CD4-positive, alpha-beta memory T cell (primary cell): ENCODE measurements around the gene PLEKHH2. TPM values are rescaled to one million over a fixed set of nuclear protein-coding genes. Genes with fewer than 3 reads are reported as not detected.
A peak's percentile ranks its signal among the peaks of the same experiment; 100 is the strongest.

ENCODE experiments used
- CTCF ChIA-PET: fragments of 350-600 bp; sonication (Branson Sonifier 250); formaldehyde crosslinking; loops from one replicate; lab custom pipeline; 2021; ENCODE audit warnings: inconsistent platforms; ENCODE audit not compliant: partially characterized antibody; lab: Charles Lee
- POLR2A ChIA-PET: fragments of 350-600 bp; sonication (Branson Sonifier 250); formaldehyde crosslinking; loops from one replicate; lab custom pipeline; 2021; ENCODE audit not compliant: partially characterized antibody; lab: Charles Lee
- DNase-seq, 5 donors: peaks; one replicate each; pipeline versions ENCODE4 v3.0.0 to v3.0.0-alpha.2; 2020 to 2022; ENCODE audit warnings: mixed read lengths in 1 of 5
- H3K27ac ChIP-seq: one replicate; pipeline ENCODE4 v1.7.0; 2013; ENCODE audit warnings: low read depth, low read length
- H3K27me3 ChIP-seq: 2 replicates; pipeline ENCODE4 v1.7.0; 2013; ENCODE audit warnings: mild to moderate bottlenecking, low read length, moderate library complexity; ENCODE audit not compliant: insufficient read depth
- H3K36me3 ChIP-seq: 2 replicates; pipeline ENCODE4 v1.7.0; 2013; ENCODE audit warnings: mild to moderate bottlenecking, low read length, moderate library complexity; ENCODE audit not compliant: insufficient read depth
- H3K4me1 ChIP-seq: 2 replicates; pipeline ENCODE4 v1.7.0; 2013; ENCODE audit warnings: mild to moderate bottlenecking, low read length, moderate library complexity; ENCODE audit not compliant: insufficient read depth
- H3K4me3 ChIP-seq, 2 donors: one replicate each; pipeline ENCODE4 v1.7.0; 2013; ENCODE audit warnings: low read length in 2 of 2, mild to moderate bottlenecking in 1 of 2
- H3K9me3 ChIP-seq, 2 donors: one replicate each; pipeline ENCODE4 v1.7.0; 2013; ENCODE audit warnings: low read length in 2 of 2, control low read depth in 1 of 2; ENCODE audit not compliant: control insufficient read depth in 1 of 2
- H3K27ac Mint-ChIP-seq, 7 donors: one replicate each; pipeline ENCODE4 v1.8.0; 2020 to 2021; ENCODE audit warnings: mixed read lengths in 7 of 7, mild to moderate bottlenecking in 6 of 7, inconsistent platforms in 3 of 7, moderate library complexity in 3 of 7
- H3K27me3 Mint-ChIP-seq, 2 donors: one replicate each; pipeline ENCODE4 v1.8.0; 2020 to 2021; ENCODE audit warnings: mixed read lengths in 2 of 2
- H3K36me3 Mint-ChIP-seq, 2 donors: one replicate each; pipeline ENCODE4 v1.8.0; 2020 to 2021; ENCODE audit warnings: mixed read lengths in 2 of 2, inconsistent platforms in 1 of 2, mild to moderate bottlenecking in 1 of 2
- H3K4me1 Mint-ChIP-seq, 4 donors: one replicate each; pipeline ENCODE4 v1.8.0; 2020 to 2021; ENCODE audit warnings: mixed read lengths in 4 of 4, mild to moderate bottlenecking in 1 of 4
- H3K4me3 Mint-ChIP-seq, 8 donors: one replicate each; pipeline ENCODE4 v1.8.0; 2020 to 2021; ENCODE audit warnings: mixed read lengths in 8 of 8, mild to moderate bottlenecking in 7 of 8, moderate library complexity in 6 of 8, inconsistent platforms in 3 of 8
- H3K9me3 Mint-ChIP-seq, 8 donors: one replicate each; pipeline ENCODE4 v1.8.0; 2020 to 2021; ENCODE audit warnings: mixed read lengths in 8 of 8, mild to moderate bottlenecking in 5 of 8, inconsistent platforms in 3 of 8, moderate library complexity in 1 of 8
- intact Hi-C: fragments of 100-400 bp; cut with micrococcal nuclease; formaldehyde crosslinking; loops from one replicate; pipeline ENCODE4 v1.15.1; 2023
- polyA plus RNA-seq, 2 donors: library from polyadenylated mRNA; unstranded; fragments of 300-500 nt; fragmentation: Illumina TruSeq; gene quantifications; one replicate each; pipeline ENCODE4 v1.2.3, GENCODE V29; 2021
- total RNA-seq, 2 experiments: library from RNA; stranded (reverse); gene quantifications; one replicate each; pipeline ENCODE4 v1.2.3, GENCODE V29; 2021

Gene PLEKHH2
- total and polyA plus RNA-seq, 4 experiments from 2014 or later: 1.2 TPM; not detected in 2

GRCh38 chr2:43762286-43762685 is 125.2 kb downstream of the PLEKHH2 start:
- POLR2A ChIA-PET: no interaction called here
- DNase-seq: no peak

DNA sequence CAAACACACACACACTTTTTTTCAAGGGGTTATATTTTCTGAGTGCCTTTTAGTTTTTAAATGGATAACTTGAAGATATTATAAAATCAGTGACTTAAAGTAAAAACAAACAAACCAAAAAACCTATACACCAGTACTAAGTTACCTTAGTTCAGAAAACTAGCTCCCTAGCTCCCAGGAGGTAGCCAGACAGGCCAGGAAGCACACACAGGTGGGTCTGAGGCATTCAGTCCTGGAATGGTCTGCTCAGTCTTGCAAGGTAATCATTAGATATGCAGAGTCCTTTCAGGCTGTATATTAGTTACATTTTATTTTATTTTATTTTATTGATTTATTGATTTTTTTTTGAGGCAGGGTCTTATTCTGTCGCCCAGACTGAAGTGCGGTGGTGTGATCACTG is 126.0 kb downstream of the PLEKHH2 start:
- Mint-ChIP-seq H3K4me1 (no peaks in the 10 kb centered on the region), H3K36me3 (peaks cover 0 to 3% of the 10 kb centered on the region in 2 donors), H3K4me3 (no peak overlapping the region), H3K27ac (no peak overlapping the region), H3K9me3 (peaks cover 0 to 4% (median 0%) of the 10 kb centered on the region in 8 donors), H3K27me3 (peaks cover 0 to 5% of the 10 kb centered on the region in 2 donors)
- no peaks in the 10 kb centered on the region for H3K27me3 ChIP-seq
- DNase-seq: no peak
- H3K27ac ChIP-seq: no peak overlapping the region
- intact Hi-C loops: no loop called here
- POLR2A ChIA-PET: no interaction called here
- no peaks in the 10 kb centered on the region for H3K36me3 ChIP-seq
- H3K4me3 ChIP-seq: no peak overlapping the region
- CTCF ChIA-PET: no interaction called here
- no peaks in the 10 kb centered on the region for H3K9me3 ChIP-seq
- H3K4me1 ChIP-seq: no peaks in the 10 kb centered on the region

More at GRCh38 chr2:43762286-43762685, 125.2 kb downstream of the PLEKHH2 start:
- CTCF ChIA-PET: no interaction called here
- H3K27me3 ChIP-seq: no peaks in the 10 kb centered on the region
- H3K4me1 Mint-ChIP-seq: no peaks in the 10 kb centered on the region
- peaks cover 0 to 3% of the 10 kb centered on the region in 2 donors for H3K36me3 Mint-ChIP-seq
- no peak overlapping the region for H3K27ac Mint-ChIP-seq
- intact Hi-C loops: no loop called here
- peaks cover 0 to 5% of the 10 kb centered on the region in 2 donors for H3K27me3 Mint-ChIP-seq
- H3K9me3 Mint-ChIP-seq: peaks cover 0 to 3% (median 0%) of the 10 kb centered on the region in 8 donors
- no peak overlapping the region for H3K4me3 Mint-ChIP-seq
- H3K36me3 ChIP-seq: no peaks in the 10 kb centered on the region
- no peaks in the 10 kb centered on the region for H3K9me3 ChIP-seq
- H3K4me3 ChIP-seq: no peak overlapping the region
- H3K27ac ChIP-seq: no peak overlapping the region
- H3K4me1 ChIP-seq: no peaks in the 10 kb centered on the region

DNA sequence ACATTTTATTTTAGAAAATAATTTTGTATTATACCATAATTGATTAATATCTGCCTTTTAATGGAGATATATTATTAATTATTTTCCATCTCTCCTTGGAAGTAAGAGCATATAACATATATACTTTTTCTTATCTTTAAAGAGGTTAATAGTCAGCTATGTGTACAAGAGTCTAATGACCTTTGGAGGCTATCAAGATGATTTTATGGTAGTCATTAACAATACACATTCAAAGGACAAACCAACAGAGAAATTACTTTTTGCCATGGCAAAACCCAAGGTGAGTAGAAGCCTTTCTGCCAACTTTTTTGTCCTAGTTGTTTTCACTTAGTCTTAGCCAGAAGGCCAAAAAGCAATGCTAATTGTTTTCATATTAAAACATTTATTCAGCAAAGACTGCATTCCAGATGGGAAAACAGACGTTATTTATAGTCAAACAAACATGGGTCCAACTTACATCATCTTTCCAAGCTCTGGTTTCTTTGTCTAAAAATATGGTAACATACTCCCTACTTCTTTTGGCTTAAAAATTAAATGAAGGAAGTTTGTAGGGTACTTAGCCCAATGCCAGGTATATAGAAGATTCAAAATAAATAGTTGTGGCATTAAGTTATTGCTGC is 127.1 kb downstream of the PLEKHH2 start:
- peaks cover 0 to 4% (median 0%) of the 10 kb centered on the region in 8 donors for H3K9me3 Mint-ChIP-seq
- no peaks in the 10 kb centered on the region for H3K4me1 Mint-ChIP-seq
- H3K4me1 ChIP-seq: no peaks in the 10 kb centered on the region
- H3K27me3 ChIP-seq: no peaks in the 10 kb centered on the region
- ChIA-PET POLR2A (no interaction called here), CTCF (no interaction called here)
- no peak overlapping the region for H3K27ac ChIP-seq
- H3K27me3 Mint-ChIP-seq: peaks cover 0 to 7% of the 10 kb centered on the region in 2 donors
- no peaks in the 10 kb centered on the region for H3K9me3 ChIP-seq
- H3K27ac Mint-ChIP-seq: no peak overlapping the region
- no peak overlapping the region for H3K4me3 ChIP-seq
- intact Hi-C loops: no loop called here
- H3K36me3 ChIP-seq: no peaks in the 10 kb centered on the region
- no peak for DNase-seq
- no peak overlapping the region for H3K4me3 Mint-ChIP-seq
- H3K36me3 Mint-ChIP-seq: peaks cover 0 to 3% of the 10 kb centered on the region in 2 donors

DNA sequence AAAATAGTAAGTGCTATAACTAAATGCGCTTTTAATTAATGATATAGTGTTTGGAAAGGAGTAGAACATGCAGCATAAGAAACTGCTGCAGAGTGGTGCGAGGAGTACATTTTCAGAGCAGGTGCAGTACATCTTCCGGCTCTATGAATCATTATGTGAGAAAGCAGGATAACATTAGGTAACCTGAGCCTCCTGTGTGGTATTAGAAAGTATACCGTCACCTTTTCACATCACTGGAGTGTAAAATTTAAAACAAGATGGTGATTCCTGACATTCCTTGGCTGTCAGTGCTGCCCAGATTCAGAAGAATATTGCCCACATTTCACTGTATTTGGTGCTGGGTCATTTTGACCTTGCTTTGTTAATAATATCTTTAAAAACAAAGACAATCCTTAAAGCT is 128.9 kb downstream of the PLEKHH2 start:
- H3K9me3 Mint-ChIP-seq: peaks cover 0 to 4% (median 0%) of the 10 kb centered on the region in 8 donors
- ChIA-PET POLR2A (no interaction called here), CTCF (no interaction called here)
- DNase-seq: no peak
- H3K4me3 Mint-ChIP-seq: no peak overlapping the region
- intact Hi-C loops: no loop called here
- H3K27ac Mint-ChIP-seq: no peak overlapping the region
- Histone ChIP-seq H3K9me3 (no peaks in the 10 kb centered on the region), H3K4me1 (no peaks in the 10 kb centered on the region), H3K4me3 (no peak overlapping the region), H3K27me3 (no peaks in the 10 kb centered on the region), H3K27ac (no peak overlapping the region), H3K36me3 (no peaks in the 10 kb centered on the region)
- peaks cover 0 to 3% of the 10 kb centered on the region in 2 donors for H3K36me3 Mint-ChIP-seq
- H3K27me3 Mint-ChIP-seq: peaks cover 3 to 9% of the 10 kb centered on the region in 2 donors
- H3K4me1 Mint-ChIP-seq: no peaks in the 10 kb centered on the region

GRCh38 chr2:43773876-43774613 is 137.0 kb downstream of the PLEKHH2 start, which contains the start of gene DYNC2LI1:
DYNC2LI1 (plus strand) TSS chr2:43774039; CDS start chr2:43774139, 100 bp downstream.
- H3K9me3 Mint-ChIP-seq: no peaks in the 10 kb centered on the region
- H3K4me3 Mint-ChIP-seq: peak within 1 kb of the TSS; percentile 93 to 98 (median 96)
- peak within 1 kb of the TSS; percentile 58 to 97 (median 91) for H3K27ac Mint-ChIP-seq
- peaks cover 7 to 13% (median 11%) of the 10 kb centered on the region in 4 donors for H3K4me1 Mint-ChIP-seq
- intact Hi-C loops: loop anchor here (2.0 to 10.0 kb wide), 2 partner anchors 139 to 223 kb away; partner anchors contain the start of gene PLEKHH2
- H3K27me3 ChIP-seq: no peaks in the 10 kb centered on the region
- no peaks in the 10 kb centered on the region for H3K36me3 ChIP-seq
- no peaks in the 10 kb centered on the region for H3K9me3 ChIP-seq
- ChIA-PET POLR2A (interaction anchor here (0.8 kb wide), 1 partner anchor 964 kb away, joined by 4 read pairs; no protein-coding TSS in a partner anchor), CTCF (interaction anchor here (1.1 to 1.3 kb wide), 4 partner anchors 9 to 946 kb away, joined by 3 read pairs; no protein-coding TSS in a partner anchor)
- H3K4me1 ChIP-seq: peaks cover 12% of the 10 kb centered on the region
- peak; percentile 65 to 75 (median 70) for DNase-seq
- peak within 1 kb of the TSS; percentile 93 to 100 for H3K4me3 ChIP-seq
- H3K27ac ChIP-seq: peak within 1 kb of the TSS; percentile 53
- H3K27me3 Mint-ChIP-seq: peaks cover 3% of the 10 kb centered on the region in 2 donors
- H3K36me3 Mint-ChIP-seq: peaks cover 0 to 2% of the 10 kb centered on the region in 2 donors

DNA sequence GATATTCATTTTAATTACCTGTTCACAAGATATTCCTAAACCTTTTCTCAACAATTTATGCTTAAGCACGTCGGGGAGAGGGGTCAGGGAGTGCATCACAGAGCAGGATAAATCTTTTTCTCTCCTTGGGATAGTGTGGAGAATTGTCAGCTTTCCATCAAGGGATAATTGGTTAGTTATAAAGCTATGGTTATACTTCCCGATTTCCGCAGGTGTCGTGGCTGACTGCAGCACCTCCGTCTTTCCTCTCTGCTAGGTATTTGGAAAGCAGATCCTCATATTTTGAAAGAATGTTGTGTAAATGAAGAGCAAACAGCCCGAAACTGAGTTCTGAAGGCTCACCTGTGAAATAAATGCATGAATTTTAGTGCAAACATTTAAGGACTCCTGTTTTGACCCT is 137.6 kb downstream of the PLEKHH2 start:
- Histone ChIP-seq H3K27ac (no peak overlapping the region), H3K27me3 (no peaks in the 10 kb centered on the region), H3K36me3 (no peaks in the 10 kb centered on the region), H3K4me1 (peaks cover 12% of the 10 kb centered on the region), H3K4me3 (peak overlapping the region; percentile 93 to 100), H3K9me3 (no peaks in the 10 kb centered on the region)
- Mint-ChIP-seq H3K9me3 (no peaks in the 10 kb centered on the region), H3K27ac (peak overlapping the region in 4 of 7 donors; percentile 58 to 97 (median 92)), H3K4me1 (peaks cover 7 to 13% (median 11%) of the 10 kb centered on the region in 4 donors), H3K36me3 (peaks cover 0 to 2% of the 10 kb centered on the region in 2 donors), H3K4me3 (peak overlapping the region; percentile 93 to 98 (median 96)), H3K27me3 (peaks cover 0 to 3% of the 10 kb centered on the region in 2 donors)
- POLR2A ChIA-PET: no interaction called here
- intact Hi-C loops: loop anchor here (2.0 to 10.0 kb wide), 2 partner anchors 140 to 222 kb away; partner anchors contain the start of gene PLEKHH2
- CTCF ChIA-PET: interaction anchor here (1.1 to 1.3 kb wide), 4 partner anchors 9 to 946 kb away, joined by 3 read pairs; no protein-coding TSS in a partner anchor
- DNase-seq: no peak

DNA sequence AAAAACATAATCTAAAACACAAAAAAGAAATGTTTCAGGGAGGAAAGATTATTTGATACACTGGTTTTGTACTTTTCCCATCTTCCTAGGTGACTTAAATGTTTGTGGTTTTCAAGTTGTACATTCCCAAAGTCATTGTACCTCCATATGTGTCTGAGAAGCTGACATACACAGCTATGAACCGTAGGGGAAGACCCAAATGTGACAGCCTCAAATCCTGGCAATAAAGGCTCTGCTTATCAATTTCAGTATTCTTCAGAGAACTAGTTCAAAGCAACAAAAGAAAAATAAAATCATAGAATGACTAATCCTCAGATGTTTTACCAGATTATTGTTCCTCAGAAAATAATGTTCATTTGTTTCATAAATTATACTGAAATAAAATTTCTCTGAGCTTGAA is 139.3 kb downstream of the PLEKHH2 start:
- ChIA-PET POLR2A (no interaction called here), CTCF (no interaction called here)
- H3K9me3 ChIP-seq: no peaks in the 10 kb centered on the region
- no peak overlapping the region for H3K27ac ChIP-seq
- H3K36me3 Mint-ChIP-seq: peaks cover 2 to 7% of the 10 kb centered on the region in 2 donors
- H3K4me1 ChIP-seq: peaks cover 12% of the 10 kb centered on the region
- H3K9me3 Mint-ChIP-seq: no peaks in the 10 kb centered on the region
- no peak overlapping the region for H3K4me3 Mint-ChIP-seq
- H3K27me3 ChIP-seq: no peaks in the 10 kb centered on the region
- intact Hi-C loops: loop anchor here (10.0 kb wide), 1 partner anchor 142 kb away; the partner anchor contains the start of gene PLEKHH2
- no peak for DNase-seq
- H3K27me3 Mint-ChIP-seq: no peaks in the 10 kb centered on the region
- no peak overlapping the region for H3K27ac Mint-ChIP-seq
- H3K36me3 ChIP-seq: no peaks in the 10 kb centered on the region
- H3K4me3 ChIP-seq: no peak overlapping the region
- peaks cover 7 to 13% (median 11%) of the 10 kb centered on the region in 4 donors for H3K4me1 Mint-ChIP-seq
